GM12878 (cell line): ENCODE measurements around the gene SRRM5. TPM values are rescaled to one million over a fixed set of nuclear protein-coding genes. Genes with fewer than 3 reads are reported as not detected.

ENCODE experiments used
- polyA plus RNA-seq, 11 experiments: library from polyadenylated mRNA; depleted of rRNA in 4 of 11; unstranded in 6 of 11; stranded (reverse) in 5 of 11; fragments of >200 nt; fragmentation: Nextera tagmentation in 4 of 11; fragmentation: Illumina TruSeq in 1 of 11; extraction: Ambion mirVana in 4 of 11; extraction: Trizol in 1 of 11; gene quantifications; 1 replicate in 1 of 11; 2 replicates in 10 of 11; pipeline versions ENCODE4 v1.2.1 to v1.2.3, GENCODE V29; 2011 to 2016; ENCODE audit warnings: inconsistent platforms in 2 of 11, missing spikeins in 2 of 11, low read depth in 1 of 11
- small RNA-seq: library from RNA; depleted of rRNA; stranded (forward); fragments of <200 nt; gene quantifications from one replicate; pipeline ENCODE3, GENCODE V24; 2014
- total RNA-seq, 4 experiments: library from RNA; depleted of rRNA in 3 of 4; stranded (reverse); fragments of >200 nt in 3 of 4; fragmentation: Illumina TruSeq in 1 of 4; extraction: Trizol in 1 of 4; gene quantifications; 2 replicates each; pipeline versions ENCODE4 v1.2.1 to v1.2.3, GENCODE V29; 2013 to 2021

SRRM5 gene
- total and polyA plus RNA-seq, 10 of the 15 experiments (the other 5 are each of a cell fraction or from before 2014, with no cell fraction given): 0.06 to 0.38 (median 0.24) TPM; not detected in 2

Small RNA genes lying within 50 kb of the gene (small RNA-seq; reads per million reads assigned to genes)
- gene RN7SL368P: not detected

Other genes with a start within 250 kb of the SRRM5 start
Only the 7 nearest of the 17 such genes appear.
- 39.3 and 40.1 TPM in 2 replicates for gene XRCC1, start 36.6 kb upstream of the SRRM5 start, total RNA-seq (2014; rRNA removed)
- 23.6 and 27.0 TPM in 2 replicates for gene XRCC1, start 36.6 kb upstream of the SRRM5 start, total RNA-seq (2014; rRNA removed; fragmentation: Illumina TruSeq; extraction: Trizol)
- 30.0 and 34.8 TPM in 2 replicates for gene XRCC1, start 36.6 kb upstream of the SRRM5 start, total RNA-seq (2021)
- gene XRCC1, start 36.6 kb upstream of the SRRM5 start, polyA plus RNA-seq (2011; rRNA removed): 14.0 and 26.8 TPM in 2 replicates
- 16.7 and 32.6 TPM in 2 replicates for gene XRCC1, start 36.6 kb upstream of the SRRM5 start, polyA plus RNA-seq (2014; fragmentation: Illumina TruSeq; extraction: Trizol)
- 1 to 10 TPM; 2.0 to 7.5 TPM for gene XRCC1, start 36.6 kb upstream of the SRRM5 start, polyA plus RNA-seq (2014; fragmentation: Nextera tagmentation; extraction: Ambion mirVana)
- 43.6 and 55.0 TPM in 2 replicates for gene XRCC1, start 36.6 kb upstream of the SRRM5 start, polyA plus RNA-seq (2014; rRNA removed)
- 10 to 100 TPM; 46.9 to 51.1 TPM for gene XRCC1, start 36.6 kb upstream of the SRRM5 start, polyA plus RNA-seq (2016; fragmentation: Nextera tagmentation; extraction: Ambion mirVana)
- 5.0 and 10.1 TPM in 2 replicates for gene PINLYP, start 36.3 kb upstream of the SRRM5 start, total RNA-seq (2014; rRNA removed)
- 5.9 and 6.3 TPM in 2 replicates for gene PINLYP, start 36.3 kb upstream of the SRRM5 start, total RNA-seq (2014; rRNA removed; fragmentation: Illumina TruSeq; extraction: Trizol)
- gene PINLYP, start 36.3 kb upstream of the SRRM5 start, total RNA-seq (2021): 6.4 and 6.9 TPM in 2 replicates
- gene PINLYP, start 36.3 kb upstream of the SRRM5 start, polyA plus RNA-seq (2011; rRNA removed): 0.65 and 1.0 TPM in 2 replicates
- 12.8 and 13.7 TPM in 2 replicates for gene PINLYP, start 36.3 kb upstream of the SRRM5 start, polyA plus RNA-seq (2014; fragmentation: Illumina TruSeq; extraction: Trizol)
- gene PINLYP, start 36.3 kb upstream of the SRRM5 start, polyA plus RNA-seq (2014; fragmentation: Nextera tagmentation; extraction: Ambion mirVana): 10 to 100 TPM; 23.0 to 26.9 TPM
- gene PINLYP, start 36.3 kb upstream of the SRRM5 start, polyA plus RNA-seq (2014; rRNA removed): 12.2 and 12.7 TPM in 2 replicates
- 10 to 100 TPM; 10.6 to 12.4 TPM for gene PINLYP, start 36.3 kb upstream of the SRRM5 start, polyA plus RNA-seq (2016; fragmentation: Nextera tagmentation; extraction: Ambion mirVana)
- gene IRGQ, start 16.0 kb upstream of the SRRM5 start, total RNA-seq (2014; rRNA removed): 10.8 and 10.9 TPM in 2 replicates
- gene IRGQ, start 16.0 kb upstream of the SRRM5 start, total RNA-seq (2014; rRNA removed; fragmentation: Illumina TruSeq; extraction: Trizol): 8.7 and 9.2 TPM in 2 replicates
- 20.8 and 21.4 TPM in 2 replicates for gene IRGQ, start 16.0 kb upstream of the SRRM5 start, total RNA-seq (2021)
- 9.2 and 11.3 TPM in 2 replicates for gene IRGQ, start 16.0 kb upstream of the SRRM5 start, polyA plus RNA-seq (2011; rRNA removed)
- 6.0 and 8.6 TPM in 2 replicates for gene IRGQ, start 16.0 kb upstream of the SRRM5 start, polyA plus RNA-seq (2014; fragmentation: Illumina TruSeq; extraction: Trizol)
- 10 to 100 TPM in 1 of 2 experiments, 1 to 10 TPM in 1; 3.3 to 10.7 TPM for gene IRGQ, start 16.0 kb upstream of the SRRM5 start, polyA plus RNA-seq (2014; fragmentation: Nextera tagmentation; extraction: Ambion mirVana)
- 7.9 and 9.3 TPM in 2 replicates for gene IRGQ, start 16.0 kb upstream of the SRRM5 start, polyA plus RNA-seq (2014; rRNA removed)
- gene IRGQ, start 16.0 kb upstream of the SRRM5 start, polyA plus RNA-seq (2016; fragmentation: Nextera tagmentation; extraction: Ambion mirVana): 1 to 10 TPM; 5.1 to 5.5 TPM
- 12.6 and 13.4 TPM in 2 replicates for gene ZNF576, start 15.5 kb upstream of the SRRM5 start, total RNA-seq (2014; rRNA removed)
- gene ZNF576, start 15.5 kb upstream of the SRRM5 start, total RNA-seq (2014; rRNA removed; fragmentation: Illumina TruSeq; extraction: Trizol): 8.6 and 9.6 TPM in 2 replicates
- gene ZNF576, start 15.5 kb upstream of the SRRM5 start, total RNA-seq (2021): 17.9 and 18.8 TPM in 2 replicates
- 4.9 and 8.1 TPM in 2 replicates for gene ZNF576, start 15.5 kb upstream of the SRRM5 start, polyA plus RNA-seq (2011; rRNA removed)
- gene ZNF576, start 15.5 kb upstream of the SRRM5 start, polyA plus RNA-seq (2014; fragmentation: Illumina TruSeq; extraction: Trizol): 3.6 and 7.4 TPM in 2 replicates
- gene ZNF576, start 15.5 kb upstream of the SRRM5 start, polyA plus RNA-seq (2014; fragmentation: Nextera tagmentation; extraction: Ambion mirVana): 10 to 100 TPM; 13.2 to 15.2 TPM
- gene ZNF576, start 15.5 kb upstream of the SRRM5 start, polyA plus RNA-seq (2014; rRNA removed): 18.5 and 18.6 TPM in 2 replicates
- 10 to 100 TPM; 29.5 to 29.8 TPM for gene ZNF576, start 15.5 kb upstream of the SRRM5 start, polyA plus RNA-seq (2016; fragmentation: Nextera tagmentation; extraction: Ambion mirVana)
- gene ZNF428, start 7.5 kb downstream of the SRRM5 start, total RNA-seq (2014; rRNA removed): 49.8 and 56.1 TPM in 2 replicates
- gene ZNF428, start 7.5 kb downstream of the SRRM5 start, total RNA-seq (2014; rRNA removed; fragmentation: Illumina TruSeq; extraction: Trizol): 13.8 and 17.5 TPM in 2 replicates
- 47.6 and 48.5 TPM in 2 replicates for gene ZNF428, start 7.5 kb downstream of the SRRM5 start, total RNA-seq (2021)
- 8.8 and 13.9 TPM in 2 replicates for gene ZNF428, start 7.5 kb downstream of the SRRM5 start, polyA plus RNA-seq (2011; rRNA removed)
- 3.2 and 10.6 TPM in 2 replicates for gene ZNF428, start 7.5 kb downstream of the SRRM5 start, polyA plus RNA-seq (2014; fragmentation: Illumina TruSeq; extraction: Trizol)
- under 1 TPM; 0.27 to 0.38 TPM for gene ZNF428, start 7.5 kb downstream of the SRRM5 start, polyA plus RNA-seq (2014; fragmentation: Nextera tagmentation; extraction: Ambion mirVana)
- 57.8 and 62.8 TPM in 2 replicates for gene ZNF428, start 7.5 kb downstream of the SRRM5 start, polyA plus RNA-seq (2014; rRNA removed)
- gene ZNF428, start 7.5 kb downstream of the SRRM5 start, polyA plus RNA-seq (2016; fragmentation: Nextera tagmentation; extraction: Ambion mirVana): 10 to 100 TPM; 23.3 to 24.9 TPM
- gene CADM4, start 27.8 kb downstream of the SRRM5 start, total RNA-seq (2014; rRNA removed): 0.05 and 0.11 TPM in 2 replicates
- gene CADM4, start 27.8 kb downstream of the SRRM5 start, total RNA-seq (2014; rRNA removed; fragmentation: Illumina TruSeq; extraction: Trizol): 0.09 TPM in 1 of 2 replicates, not detected in the other
- gene CADM4, start 27.8 kb downstream of the SRRM5 start, total RNA-seq (2021): 0.11 TPM in 1 of 2 replicates, not detected in the other
- gene CADM4, start 27.8 kb downstream of the SRRM5 start, polyA plus RNA-seq (2011; rRNA removed): not detected in 2 replicates
- 0.04 TPM in 1 of 2 replicates, not detected in the other for gene CADM4, start 27.8 kb downstream of the SRRM5 start, polyA plus RNA-seq (2014; fragmentation: Illumina TruSeq; extraction: Trizol)
- not detected for gene CADM4, start 27.8 kb downstream of the SRRM5 start, polyA plus RNA-seq (2014; fragmentation: Nextera tagmentation; extraction: Ambion mirVana)
- 0.06 TPM in 1 of 2 replicates, not detected in the other for gene CADM4, start 27.8 kb downstream of the SRRM5 start, polyA plus RNA-seq (2014; rRNA removed)
- under 1 TPM; 0.08 to 0.12 TPM for gene CADM4, start 27.8 kb downstream of the SRRM5 start, polyA plus RNA-seq (2016; fragmentation: Nextera tagmentation; extraction: Ambion mirVana)
- gene PLAUR, start 58.1 kb downstream of the SRRM5 start, total RNA-seq (2014; rRNA removed): 19.3 and 21.6 TPM in 2 replicates
- 9.4 and 10.5 TPM in 2 replicates for gene PLAUR, start 58.1 kb downstream of the SRRM5 start, total RNA-seq (2014; rRNA removed; fragmentation: Illumina TruSeq; extraction: Trizol)
- 10.6 and 15.3 TPM in 2 replicates for gene PLAUR, start 58.1 kb downstream of the SRRM5 start, total RNA-seq (2021)
- 3.3 and 7.4 TPM in 2 replicates for gene PLAUR, start 58.1 kb downstream of the SRRM5 start, polyA plus RNA-seq (2011; rRNA removed)
- 6.5 and 10.5 TPM in 2 replicates for gene PLAUR, start 58.1 kb downstream of the SRRM5 start, polyA plus RNA-seq (2014; fragmentation: Illumina TruSeq; extraction: Trizol)
- 1 to 10 TPM; 6.5 to 6.7 TPM for gene PLAUR, start 58.1 kb downstream of the SRRM5 start, polyA plus RNA-seq (2014; fragmentation: Nextera tagmentation; extraction: Ambion mirVana)
- gene PLAUR, start 58.1 kb downstream of the SRRM5 start, polyA plus RNA-seq (2014; rRNA removed): 10.9 and 14.4 TPM in 2 replicates
- gene PLAUR, start 58.1 kb downstream of the SRRM5 start, polyA plus RNA-seq (2016; fragmentation: Nextera tagmentation; extraction: Ambion mirVana): 1 to 10 TPM; 8.8 to 10.0 TPM